ENCODE data around the gene ZMYM1. TPM values are rescaled to one million over a fixed set of nuclear protein-coding genes. Genes with fewer than 3 reads are reported as not detected.

ZMYM1 gene
- total and polyA plus RNA-seq, 2 experiments from 2014 or later: 37.4 to 51.0 TPM

DNA sequence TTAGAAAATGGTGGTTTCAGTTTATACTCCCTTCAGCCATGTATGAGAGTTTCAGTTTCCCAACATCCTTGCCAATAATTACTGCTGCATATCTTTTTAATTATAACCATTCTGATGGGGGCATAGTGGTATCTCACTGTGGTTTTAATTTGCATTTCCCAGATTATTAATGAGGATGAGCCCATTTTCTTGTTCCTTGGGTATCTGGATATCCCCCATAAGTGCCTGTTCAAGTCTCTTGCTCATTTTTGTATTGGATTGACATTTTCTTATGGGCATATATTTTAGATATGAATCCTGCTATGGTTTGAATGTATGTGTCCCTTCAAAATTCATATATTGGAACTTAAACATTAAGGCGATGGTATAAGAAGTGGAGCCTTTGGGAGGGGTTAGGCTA is 45.8 kb upstream of the ZMYM1 start:
- H3K79me2 ChIP-seq (replicated peaks; ENCODE audit: insufficient read depth): peaks cover 18% of the 10 kb centered on the region; the same call in 1 of the 2 replicates
- Mint-ChIP-seq H3K36me3 (ENCODE audit: low read depth) (peaks cover 15% of the 10 kb centered on the region; the same call in 2 of the 3 replicates), H3K4me3 (no peak overlapping the region), H3K9me3 (peaks cover 22% of the 10 kb centered on the region; the same call in 2 of the 3 replicates), H3K27me3 (ENCODE audit: insufficient read depth, low read depth, poor library complexity) (peaks cover 6% of the 10 kb centered on the region), H3K27ac (no peak overlapping the region), H3K4me1 (peaks cover 6% of the 10 kb centered on the region; the same call in 1 of the 3 replicates)
- H3K4me2 ChIP-seq: no peak overlapping the region
- no peaks in the 10 kb centered on the region; the same call in 1 of the 2 replicates for H3K36me3 ChIP-seq (ENCODE audit: insufficient read depth)
- ATAC-seq: no peak
- H3K27me3 ChIP-seq (ENCODE audit: insufficient read depth): no peaks in the 10 kb centered on the region
- no peaks in the 10 kb centered on the region for H3F3A ChIP-seq (replicated peaks; ENCODE audit: low read depth)
- DNase-seq (ENCODE audit: low spot score): no peak
- no peak overlapping the region for H3K4me3 ChIP-seq
- 0 out of 2 replicates have a peak, but pooled peaks cover 2% of the 10 kb centered on the region for H3K9me2 ChIP-seq (ENCODE audit: insufficient read depth)
- H3K4me1 ChIP-seq (ENCODE audit: insufficient read depth): no peaks in the 10 kb centered on the region
- no peaks in the 10 kb centered on the region for H4K20me1 ChIP-seq (replicated peaks; ENCODE audit: insufficient read depth)
- no peak overlapping the region for H2AFZ ChIP-seq
- TF ChIP-seq CREB1 (CRISPR knock-in tag; IDR thresholded peaks at IDR 0.05; ENCODE audit: low read depth) (no peak), NANOG (IDR thresholded peaks at IDR 0.05; ENCODE audit: borderline replicate concordance) (no peak), EZH2 (IDR thresholded peaks at IDR 0.05; ENCODE audit: low read depth, unreplicated experiment) (no peak), ZNF331 (CRISPR knock-in tag; IDR thresholded peaks at IDR 0.05; ENCODE audit: low read depth) (no peak), ZNF114 (CRISPR knock-in tag; IDR thresholded peaks at IDR 0.05) (no peak), JUNB (IDR thresholded peaks at IDR 0.05; ENCODE audit: unreplicated experiment) (no peak), STAT1 (IDR thresholded peaks at IDR 0.05; ENCODE audit: unreplicated experiment) (no peak)
- TF ChIP-seq, protein P1, sequence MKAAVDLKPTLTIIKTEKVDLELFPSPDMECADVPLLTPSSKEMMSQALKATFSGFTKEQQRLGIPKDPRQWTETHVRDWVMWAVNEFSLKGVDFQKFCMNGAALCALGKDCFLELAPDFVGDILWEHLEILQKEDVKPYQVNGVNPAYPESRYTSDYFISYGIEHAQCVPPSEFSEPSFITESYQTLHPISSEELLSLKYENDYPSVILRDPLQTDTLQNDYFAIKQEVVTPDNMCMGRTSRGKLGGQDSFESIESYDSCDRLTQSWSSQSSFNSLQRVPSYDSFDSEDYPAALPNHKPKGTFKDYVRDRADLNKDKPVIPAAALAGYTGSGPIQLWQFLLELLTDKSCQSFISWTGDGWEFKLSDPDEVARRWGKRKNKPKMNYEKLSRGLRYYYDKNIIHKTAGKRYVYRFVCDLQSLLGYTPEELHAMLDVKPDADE (IDR thresholded peaks at IDR 0.05): no peak
- TF ChIP-seq, protein P2, sequence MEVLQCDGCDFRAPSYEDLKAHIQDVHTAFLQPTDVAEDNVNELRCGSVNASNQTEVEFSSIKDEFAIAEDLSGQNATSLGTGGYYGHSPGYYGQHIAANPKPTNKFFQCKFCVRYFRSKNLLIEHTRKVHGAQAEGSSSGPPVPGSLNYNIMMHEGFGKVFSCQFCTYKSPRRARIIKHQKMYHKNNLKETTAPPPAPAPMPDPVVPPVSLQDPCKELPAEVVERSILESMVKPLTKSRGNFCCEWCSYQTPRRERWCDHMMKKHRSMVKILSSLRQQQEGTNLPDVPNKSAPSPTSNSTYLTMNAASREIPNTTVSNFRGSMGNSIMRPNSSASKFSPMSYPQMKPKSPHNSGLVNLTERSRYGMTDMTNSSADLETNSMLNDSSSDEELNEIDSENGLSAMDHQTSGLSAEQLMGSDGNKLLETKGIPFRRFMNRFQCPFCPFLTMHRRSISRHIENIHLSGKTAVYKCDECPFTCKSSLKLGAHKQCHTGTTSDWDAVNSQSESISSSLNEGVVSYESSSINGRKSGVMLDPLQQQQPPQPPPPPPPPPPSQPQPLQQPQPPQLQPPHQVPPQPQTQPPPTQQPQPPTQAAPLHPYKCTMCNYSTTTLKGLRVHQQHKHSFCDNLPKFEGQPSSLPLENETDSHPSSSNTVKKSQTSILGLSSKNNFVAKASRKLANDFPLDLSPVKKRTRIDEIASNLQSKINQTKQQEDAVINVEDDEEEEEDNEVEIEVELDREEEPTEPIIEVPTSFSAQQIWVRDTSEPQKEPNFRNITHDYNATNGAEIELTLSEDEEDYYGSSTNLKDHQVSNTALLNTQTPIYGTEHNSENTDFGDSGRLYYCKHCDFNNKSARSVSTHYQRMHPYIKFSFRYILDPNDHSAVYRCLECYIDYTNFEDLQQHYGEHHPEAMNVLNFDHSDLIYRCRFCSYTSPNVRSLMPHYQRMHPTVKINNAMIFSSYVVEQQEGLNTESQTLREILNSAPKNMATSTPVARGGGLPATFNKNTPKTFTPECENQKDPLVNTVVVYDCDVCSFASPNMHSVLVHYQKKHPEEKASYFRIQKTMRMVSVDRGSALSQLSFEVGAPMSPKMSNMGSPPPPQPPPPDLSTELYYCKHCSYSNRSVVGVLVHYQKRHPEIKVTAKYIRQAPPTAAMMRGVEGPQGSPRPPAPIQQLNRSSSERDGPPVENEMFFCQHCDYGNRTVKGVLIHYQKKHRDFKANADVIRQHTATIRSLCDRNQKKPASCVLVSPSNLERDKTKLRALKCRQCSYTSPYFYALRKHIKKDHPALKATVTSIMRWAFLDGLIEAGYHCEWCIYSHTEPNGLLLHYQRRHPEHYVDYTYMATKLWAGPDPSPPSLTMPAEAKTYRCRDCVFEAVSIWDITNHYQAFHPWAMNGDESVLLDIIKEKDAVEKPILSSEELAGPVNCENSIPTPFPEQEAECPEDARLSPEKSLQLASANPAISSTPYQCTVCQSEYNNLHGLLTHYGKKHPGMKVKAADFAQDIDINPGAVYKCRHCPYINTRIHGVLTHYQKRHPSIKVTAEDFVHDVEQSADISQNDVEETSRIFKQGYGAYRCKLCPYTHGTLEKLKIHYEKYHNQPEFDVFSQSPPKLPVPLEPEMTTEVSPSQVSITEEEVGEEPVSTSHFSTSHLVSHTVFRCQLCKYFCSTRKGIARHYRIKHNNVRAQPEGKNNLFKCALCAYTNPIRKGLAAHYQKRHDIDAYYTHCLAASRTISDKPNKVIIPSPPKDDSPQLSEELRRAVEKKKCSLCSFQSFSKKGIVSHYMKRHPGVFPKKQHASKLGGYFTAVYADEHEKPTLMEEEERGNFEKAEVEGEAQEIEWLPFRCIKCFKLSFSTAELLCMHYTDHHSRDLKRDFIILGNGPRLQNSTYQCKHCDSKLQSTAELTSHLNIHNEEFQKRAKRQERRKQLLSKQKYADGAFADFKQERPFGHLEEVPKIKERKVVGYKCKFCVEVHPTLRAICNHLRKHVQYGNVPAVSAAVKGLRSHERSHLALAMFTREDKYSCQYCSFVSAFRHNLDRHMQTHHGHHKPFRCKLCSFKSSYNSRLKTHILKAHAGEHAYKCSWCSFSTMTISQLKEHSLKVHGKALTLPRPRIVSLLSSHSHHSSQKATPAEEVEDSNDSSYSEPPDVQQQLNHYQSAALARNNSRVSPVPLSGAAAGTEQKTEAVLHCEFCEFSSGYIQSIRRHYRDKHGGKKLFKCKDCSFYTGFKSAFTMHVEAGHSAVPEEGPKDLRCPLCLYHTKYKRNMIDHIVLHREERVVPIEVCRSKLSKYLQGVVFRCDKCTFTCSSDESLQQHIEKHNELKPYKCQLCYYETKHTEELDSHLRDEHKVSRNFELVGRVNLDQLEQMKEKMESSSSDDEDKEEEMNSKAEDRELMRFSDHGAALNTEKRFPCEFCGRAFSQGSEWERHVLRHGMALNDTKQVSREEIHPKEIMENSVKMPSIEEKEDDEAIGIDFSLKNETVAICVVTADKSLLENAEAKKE (CRISPR knock-in tag; IDR thresholded peaks at IDR 0.05): no peak
- TF ChIP-seq, protein P3, sequence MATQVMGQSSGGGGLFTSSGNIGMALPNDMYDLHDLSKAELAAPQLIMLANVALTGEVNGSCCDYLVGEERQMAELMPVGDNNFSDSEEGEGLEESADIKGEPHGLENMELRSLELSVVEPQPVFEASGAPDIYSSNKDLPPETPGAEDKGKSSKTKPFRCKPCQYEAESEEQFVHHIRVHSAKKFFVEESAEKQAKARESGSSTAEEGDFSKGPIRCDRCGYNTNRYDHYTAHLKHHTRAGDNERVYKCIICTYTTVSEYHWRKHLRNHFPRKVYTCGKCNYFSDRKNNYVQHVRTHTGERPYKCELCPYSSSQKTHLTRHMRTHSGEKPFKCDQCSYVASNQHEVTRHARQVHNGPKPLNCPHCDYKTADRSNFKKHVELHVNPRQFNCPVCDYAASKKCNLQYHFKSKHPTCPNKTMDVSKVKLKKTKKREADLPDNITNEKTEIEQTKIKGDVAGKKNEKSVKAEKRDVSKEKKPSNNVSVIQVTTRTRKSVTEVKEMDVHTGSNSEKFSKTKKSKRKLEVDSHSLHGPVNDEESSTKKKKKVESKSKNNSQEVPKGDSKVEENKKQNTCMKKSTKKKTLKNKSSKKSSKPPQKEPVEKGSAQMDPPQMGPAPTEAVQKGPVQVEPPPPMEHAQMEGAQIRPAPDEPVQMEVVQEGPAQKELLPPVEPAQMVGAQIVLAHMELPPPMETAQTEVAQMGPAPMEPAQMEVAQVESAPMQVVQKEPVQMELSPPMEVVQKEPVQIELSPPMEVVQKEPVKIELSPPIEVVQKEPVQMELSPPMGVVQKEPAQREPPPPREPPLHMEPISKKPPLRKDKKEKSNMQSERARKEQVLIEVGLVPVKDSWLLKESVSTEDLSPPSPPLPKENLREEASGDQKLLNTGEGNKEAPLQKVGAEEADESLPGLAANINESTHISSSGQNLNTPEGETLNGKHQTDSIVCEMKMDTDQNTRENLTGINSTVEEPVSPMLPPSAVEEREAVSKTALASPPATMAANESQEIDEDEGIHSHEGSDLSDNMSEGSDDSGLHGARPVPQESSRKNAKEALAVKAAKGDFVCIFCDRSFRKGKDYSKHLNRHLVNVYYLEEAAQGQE (IDR thresholded peaks at IDR 0.05; ENCODE audit: unreplicated experiment): no peak
- TF ChIP-seq, protein P4, sequence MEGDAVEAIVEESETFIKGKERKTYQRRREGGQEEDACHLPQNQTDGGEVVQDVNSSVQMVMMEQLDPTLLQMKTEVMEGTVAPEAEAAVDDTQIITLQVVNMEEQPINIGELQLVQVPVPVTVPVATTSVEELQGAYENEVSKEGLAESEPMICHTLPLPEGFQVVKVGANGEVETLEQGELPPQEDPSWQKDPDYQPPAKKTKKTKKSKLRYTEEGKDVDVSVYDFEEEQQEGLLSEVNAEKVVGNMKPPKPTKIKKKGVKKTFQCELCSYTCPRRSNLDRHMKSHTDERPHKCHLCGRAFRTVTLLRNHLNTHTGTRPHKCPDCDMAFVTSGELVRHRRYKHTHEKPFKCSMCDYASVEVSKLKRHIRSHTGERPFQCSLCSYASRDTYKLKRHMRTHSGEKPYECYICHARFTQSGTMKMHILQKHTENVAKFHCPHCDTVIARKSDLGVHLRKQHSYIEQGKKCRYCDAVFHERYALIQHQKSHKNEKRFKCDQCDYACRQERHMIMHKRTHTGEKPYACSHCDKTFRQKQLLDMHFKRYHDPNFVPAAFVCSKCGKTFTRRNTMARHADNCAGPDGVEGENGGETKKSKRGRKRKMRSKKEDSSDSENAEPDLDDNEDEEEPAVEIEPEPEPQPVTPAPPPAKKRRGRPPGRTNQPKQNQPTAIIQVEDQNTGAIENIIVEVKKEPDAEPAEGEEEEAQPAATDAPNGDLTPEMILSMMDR (conservative IDR thresholded peaks at IDR 0.05; ENCODE audit: low read depth in 2 of 2): no peak
- no peak overlapping the region for H3K27ac ChIP-seq (ENCODE audit: low read depth)
